GM12891 (cell line): ENCODE results near the gene CORO2B.

Experiments used
- PAX5 ChIP-seq: IDR thresholded peaks from 2 replicates; pipeline ENCODE4 v1.6.1; 2011; ENCODE audit warnings: low read length, moderate library complexity, mild to moderate bottlenecking; ENCODE audit not compliant: insufficient read depth, severe bottlenecking
- POLR2A ChIP-seq: IDR thresholded peaks from 2 replicates; pipeline ENCODE4 v1.6.1; 2011; ENCODE audit warnings: low read depth, low read length, control low read depth
- POLR2AphosphoS5 ChIP-seq: IDR thresholded peaks from 2 replicates; pipeline ENCODE4 v1.6.1; 2011; ENCODE audit warnings: low read depth, low read length, control low read depth
- POU2F2 ChIP-seq: IDR thresholded peaks from 2 replicates; pipeline ENCODE4 v1.6.1; 2011; ENCODE audit warnings: low read depth, mild to moderate bottlenecking, control low read depth, low read length, moderate library complexity
- SPI1 ChIP-seq: IDR thresholded peaks from 2 replicates; pipeline ENCODE4 v1.6.1; 2011; ENCODE audit warnings: low read depth, low read length, control low read depth
- TAF1 ChIP-seq: IDR thresholded peaks from 2 replicates; pipeline ENCODE4 v1.6.1; 2011; ENCODE audit warnings: low read depth, low read length, control low read depth

DNA sequence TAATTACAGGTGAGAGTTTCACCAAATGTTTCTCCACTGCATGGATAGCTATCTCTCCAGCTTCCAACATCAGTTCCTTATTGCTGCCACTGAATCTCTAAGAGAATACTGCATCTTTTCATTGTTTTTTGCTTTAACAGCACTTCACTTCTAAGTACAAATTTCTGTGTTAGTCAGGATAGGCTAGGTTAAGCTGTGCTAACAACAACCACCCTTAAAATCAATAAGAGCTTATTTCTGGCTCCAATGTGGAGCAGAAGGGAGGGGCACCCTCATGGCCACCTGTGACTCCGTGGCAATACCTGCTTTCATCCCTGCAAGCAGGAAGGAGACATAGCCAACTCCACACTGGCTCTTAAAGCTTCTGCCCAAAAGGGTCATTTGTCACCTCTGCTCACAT lies 36.4 kb upstream of the CORO2B start:
- TF ChIP-seq POLR2A (no peak), PAX5 (no peak), POLR2AphosphoS5 (no peak), TAF1 (no peak), POU2F2 (no peak), SPI1 (no peak)
